Stimulated activated CD8-positive, alpha-beta memory T cell treated with anti-CD3 and anti-CD28 coated beads, Interleukin-4, amount 100 ng/mL, for 1 hour (primary cell): ENCODE data around the gene MAT1A.
"Not testable (repeated sequence)": the region's sequence is repeated elsewhere in the genome, so short reads cannot be mapped to it uniquely, and the experiment has no call there.

Experiments used
- DNase-seq, 2 donors: peaks; one replicate each; pipeline ENCODE4 v3.0.0-alpha.2; 2020; ENCODE audit warnings: low read depth in 2 of 2, low spot score in 1 of 2

Gene MAT1A

DNA sequence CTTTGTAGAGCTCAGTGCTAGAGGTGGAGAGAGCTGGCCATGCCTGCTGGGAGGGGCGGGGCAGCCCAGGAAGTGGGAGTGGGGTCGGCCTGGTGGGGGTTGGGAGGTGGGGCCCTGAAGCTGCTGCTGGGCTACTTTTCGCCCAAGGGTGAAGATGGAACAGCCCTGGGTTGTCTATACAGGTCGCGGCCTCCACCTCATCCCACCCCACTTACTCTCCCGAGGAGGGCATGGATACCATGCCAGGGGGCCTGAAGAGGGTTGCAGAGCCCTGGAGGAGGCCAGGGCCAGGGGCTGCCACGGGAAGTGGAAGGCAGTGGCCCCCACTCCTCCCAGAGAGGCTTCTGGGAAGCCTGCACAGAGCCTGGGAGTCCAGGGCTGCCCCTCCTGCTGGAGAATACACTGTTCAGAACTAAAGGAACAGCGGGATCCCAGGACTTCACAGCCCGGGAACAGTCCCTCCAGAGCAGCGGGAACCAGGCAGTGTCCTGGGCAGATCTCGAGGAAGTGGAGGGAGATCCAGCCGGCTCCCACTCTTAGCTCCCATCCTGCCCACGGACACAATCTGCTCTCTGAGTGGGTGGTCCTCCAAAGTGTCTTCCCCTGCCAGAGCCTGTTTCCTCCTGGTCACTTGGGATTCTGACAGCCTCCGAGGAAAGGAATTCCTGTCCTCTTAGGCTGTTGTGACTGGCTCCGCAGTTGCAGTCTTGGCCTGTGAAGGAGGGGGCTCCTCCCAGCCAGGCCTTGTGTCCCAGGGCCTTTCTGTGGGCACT lies 23.5 kb downstream of the MAT1A start:
- no peak for DNase-seq

DNA sequence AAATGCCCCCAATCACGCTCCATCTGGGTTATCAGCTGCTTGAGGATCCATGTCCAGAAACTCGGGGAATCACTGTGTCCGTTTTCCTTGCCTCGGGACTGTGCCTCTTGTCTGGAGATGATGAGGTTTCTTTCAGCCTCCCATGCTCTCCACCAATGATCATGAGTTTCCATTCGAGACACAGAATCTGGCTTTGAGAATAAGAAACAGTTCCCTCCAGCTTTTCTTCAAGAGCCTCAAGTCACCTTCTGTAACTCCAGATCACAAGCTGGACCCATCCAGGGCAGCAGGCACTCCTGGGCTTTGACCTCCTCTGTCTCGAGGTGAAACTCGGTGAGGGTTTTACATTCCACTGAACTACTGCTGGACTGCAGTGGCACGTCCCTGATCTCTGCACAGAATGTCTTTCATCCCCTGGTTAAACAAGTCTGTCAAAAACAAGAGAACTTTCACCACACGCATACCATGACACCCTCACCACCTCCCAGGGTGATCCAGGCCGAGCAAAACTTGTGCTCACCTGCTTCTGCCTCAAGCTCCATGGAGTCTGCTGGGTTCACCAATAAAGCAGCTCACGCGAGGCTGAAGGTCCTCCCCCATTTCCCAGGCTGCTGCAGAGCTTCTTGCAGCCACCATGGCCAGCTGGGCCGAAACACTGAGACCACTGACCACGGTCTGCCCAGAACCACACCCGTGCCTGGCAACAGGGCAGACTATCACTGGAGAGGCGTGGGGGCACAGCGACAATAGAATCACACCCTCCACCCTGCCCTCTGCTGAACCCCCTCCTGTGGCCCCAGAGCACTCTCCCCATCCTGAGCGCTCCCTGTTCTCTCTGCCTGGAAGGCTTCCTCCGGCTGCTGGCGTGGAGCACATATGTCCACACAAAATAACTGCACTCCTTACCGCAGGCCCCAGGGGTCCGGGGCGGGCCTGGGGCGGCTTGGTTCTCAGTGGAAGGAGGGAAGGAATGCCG lies 25.1 kb downstream of the MAT1A start:
- no peak for DNase-seq

DNA sequence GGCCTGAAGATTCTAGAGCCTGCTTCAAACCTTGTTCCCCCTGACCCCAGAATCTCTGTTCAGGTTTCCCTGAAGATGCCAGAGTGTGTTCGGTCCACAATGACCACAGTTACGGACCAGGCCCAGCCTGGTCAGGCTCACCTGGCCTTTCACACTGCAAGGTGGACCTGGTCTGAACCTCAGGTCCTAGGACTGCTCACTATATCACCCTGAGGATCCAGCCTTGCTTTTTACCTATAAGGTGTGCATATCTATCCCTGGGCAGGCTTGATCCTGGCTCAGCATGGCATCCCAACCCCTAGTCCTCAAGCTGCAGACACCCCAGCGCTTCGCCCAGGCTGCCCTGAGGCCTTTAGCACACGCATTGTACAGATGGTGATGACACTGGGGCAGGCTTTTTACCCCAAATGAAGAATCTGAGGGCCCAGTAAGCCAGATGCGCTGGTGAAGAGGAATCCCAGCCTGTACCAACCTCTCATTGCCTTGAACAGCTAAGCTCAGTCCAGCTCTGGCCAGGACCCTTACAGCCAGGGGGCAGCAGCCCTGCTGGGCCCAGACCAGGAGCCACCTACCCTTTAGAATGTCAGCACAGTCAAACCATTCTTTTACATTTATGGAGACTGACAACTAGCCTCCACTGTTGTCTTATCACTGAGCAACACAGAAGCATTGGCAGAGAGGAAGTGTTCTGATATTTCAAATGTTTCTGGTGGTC lies 28.0 kb downstream of the MAT1A start:
- DNase-seq = no peak

DNA sequence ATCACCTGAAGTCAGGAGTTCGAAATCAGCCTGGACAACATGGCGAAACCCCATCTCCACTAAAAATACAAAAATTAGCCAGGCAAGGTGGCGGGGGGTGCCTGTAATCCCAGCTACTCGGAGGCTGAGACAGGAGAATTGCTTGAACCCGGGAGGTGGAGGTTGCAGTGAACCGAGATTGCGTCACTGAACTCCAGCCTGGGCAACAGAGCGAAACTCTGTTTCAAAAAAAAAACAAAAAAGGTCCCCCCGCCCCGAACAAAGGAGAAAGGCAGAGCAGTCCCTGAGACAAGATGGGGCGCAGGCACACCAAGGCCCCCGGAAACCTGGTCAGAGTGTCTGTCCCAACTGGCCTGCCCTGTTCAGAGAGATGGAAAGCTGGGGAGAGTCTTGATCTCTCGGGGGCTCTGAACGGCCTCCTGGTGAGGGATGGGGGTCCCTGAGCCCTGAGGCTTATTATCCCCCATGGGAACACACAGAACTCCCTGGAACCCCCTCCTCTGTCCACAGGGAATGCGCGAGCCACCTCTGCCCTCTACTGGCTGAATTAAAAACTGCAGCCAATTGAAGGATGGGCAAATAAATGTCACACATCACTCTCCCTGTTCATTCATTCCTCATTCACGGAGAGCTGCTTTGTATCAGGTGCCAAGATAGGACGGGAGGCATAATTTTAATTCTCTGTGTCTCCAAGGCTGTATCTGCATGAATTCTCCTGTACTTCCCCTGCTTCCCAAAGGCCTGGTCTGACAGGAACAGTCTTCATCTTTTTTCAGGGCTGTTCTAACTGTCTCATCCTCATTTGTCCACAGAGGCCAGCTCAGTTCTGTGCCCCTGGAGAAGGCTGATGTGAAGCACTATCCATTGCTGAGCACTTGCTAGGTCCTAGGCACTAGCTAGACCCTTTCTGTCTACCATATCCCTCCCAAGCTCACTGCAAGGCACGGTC lies 28.9 kb downstream of the MAT1A start:
- no peak for DNase-seq

DNA sequence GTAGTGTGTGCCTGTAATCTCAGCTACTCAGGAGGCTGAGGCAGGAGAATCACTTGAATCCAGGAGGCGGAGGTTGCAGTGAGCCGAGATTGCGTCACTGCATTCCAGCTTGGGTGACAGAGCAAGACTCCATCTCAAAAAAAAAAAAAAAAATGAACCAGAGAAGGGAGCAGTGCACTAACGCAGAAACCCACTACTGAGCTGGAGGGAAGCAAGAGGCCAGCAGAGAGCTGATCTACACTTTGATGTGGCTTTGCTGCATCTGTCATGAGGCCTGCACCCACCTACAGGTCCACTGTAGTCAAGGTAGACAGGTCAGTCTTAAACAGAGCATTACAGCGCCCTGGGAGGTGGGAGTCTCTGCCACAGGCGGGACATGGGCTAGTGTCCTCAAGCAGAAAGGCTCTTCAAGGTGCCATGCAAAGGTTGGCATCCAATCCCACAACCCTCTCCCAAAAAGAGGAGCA lies 30.0 kb downstream of the MAT1A start:
- DNase-seq = no peak

DNA sequence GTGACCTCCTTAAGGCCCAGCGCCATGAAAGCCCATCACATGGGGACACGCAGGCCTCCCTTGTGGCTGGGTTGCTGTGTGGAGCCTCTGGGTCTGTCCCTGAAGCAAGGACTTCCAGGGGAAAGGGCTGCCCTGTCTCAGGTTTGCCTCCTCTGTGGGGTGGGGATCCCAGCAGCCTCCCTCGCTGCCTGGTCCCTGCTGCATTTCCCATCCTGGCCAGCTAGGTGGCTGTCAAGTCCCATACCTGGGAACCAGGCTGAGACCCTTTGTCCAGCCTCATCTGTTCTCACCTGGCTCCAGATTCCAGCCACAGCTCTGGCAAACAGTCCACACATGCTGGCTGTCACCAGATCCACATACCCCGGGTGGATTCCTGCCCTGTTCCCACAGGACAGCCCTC lies 32.7 kb downstream of the MAT1A start:
- DNase-seq = not testable (repeated sequence)

DNA sequence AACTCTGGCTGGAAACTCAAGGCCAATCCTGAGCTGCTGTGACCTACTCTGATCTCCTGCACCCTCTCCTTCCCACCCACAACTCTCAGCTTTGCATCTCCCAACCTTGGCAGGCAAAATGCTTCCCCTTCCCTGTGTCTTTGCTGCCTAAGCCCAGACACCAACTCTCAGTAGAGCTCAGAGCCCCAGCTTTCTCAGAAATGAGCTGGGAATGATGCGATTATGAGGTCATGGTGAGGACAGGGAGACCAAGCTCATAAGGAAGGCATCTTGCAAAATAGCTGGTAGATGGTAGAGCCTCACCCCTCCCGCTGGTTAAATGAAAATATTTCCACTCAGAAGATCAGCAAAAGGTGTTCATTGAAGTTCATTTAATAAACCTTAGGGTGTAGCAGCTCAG lies 34.7 kb downstream of the MAT1A start:
- not testable (repeated sequence) for DNase-seq

DNA sequence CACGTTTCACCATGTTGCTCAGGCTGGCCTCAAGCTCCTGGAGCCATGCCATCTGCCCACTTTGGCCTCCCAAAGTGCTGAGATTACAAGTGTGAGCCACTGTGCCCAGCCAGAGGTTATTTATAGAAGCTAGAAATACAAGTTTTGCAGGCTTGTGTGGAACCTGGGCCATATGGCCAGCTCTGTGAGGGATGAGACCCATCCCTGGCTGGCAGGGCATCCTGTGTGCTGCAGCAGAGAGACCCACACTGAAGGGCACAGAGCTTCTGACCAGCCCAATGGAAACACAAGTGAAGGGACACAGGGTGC lies 35.5 kb downstream of the MAT1A start:
- not testable (repeated sequence) for DNase-seq

DNA sequence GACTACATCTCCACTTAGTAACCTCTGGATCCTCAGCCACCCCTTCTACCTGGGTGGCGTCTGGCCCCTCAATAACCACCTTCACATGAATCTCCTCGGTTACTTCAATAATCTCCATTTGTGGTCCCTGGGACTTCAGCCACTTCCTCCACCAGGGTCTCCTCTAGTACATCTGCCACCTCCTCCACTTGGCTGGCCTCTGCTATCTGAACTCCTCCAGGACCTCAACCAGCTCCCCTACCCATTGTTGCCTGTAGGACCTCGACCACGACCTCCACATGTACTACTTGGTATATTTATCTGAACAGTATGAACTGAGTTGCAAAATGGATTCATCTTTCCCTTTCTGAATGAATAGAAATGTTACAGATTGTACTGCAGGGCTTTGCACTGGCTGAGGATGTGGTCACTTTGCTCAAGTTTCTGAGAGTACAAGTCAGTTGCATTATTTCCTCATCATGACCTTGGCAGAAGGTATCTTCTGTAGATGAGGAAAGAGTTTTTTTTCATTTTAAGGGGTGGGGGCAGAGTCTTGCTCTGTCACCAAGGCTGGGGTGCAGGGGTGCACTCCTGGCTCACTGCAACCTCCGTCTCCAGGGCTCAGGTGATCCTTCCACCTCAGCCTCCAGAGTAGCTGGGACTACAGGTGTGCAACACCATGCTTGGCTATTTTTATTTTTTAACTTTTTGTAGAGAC lies 36.0 kb downstream of the MAT1A start:
- no peak for DNase-seq

DNA sequence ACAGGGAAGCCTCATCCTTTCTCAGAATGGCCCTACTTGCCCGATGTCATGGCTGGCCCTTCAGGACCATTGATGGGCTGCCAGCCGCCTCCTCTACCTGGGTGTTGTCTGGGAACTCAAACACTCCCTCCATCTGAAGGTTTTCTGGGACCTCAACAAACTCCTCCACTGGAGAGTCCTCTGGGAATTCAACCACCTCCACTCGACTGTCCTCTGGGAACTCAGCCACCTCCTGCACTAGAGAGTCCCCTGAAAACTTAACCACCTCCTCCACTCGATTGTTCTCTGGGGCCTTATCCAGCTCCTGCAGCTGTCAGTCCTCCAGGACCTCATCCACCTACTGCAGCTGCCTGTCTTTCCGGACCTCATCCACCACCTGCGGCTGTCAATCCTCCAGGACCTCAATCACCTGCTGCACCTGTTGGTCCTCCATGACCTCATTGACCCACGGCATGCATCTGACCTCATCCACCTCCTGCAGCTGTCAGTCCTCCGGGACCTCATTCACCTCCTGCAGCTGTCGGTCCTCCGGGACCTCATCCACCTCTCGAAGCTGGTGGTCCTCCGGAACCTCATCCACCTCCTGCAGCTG lies 37.1 kb downstream of the MAT1A start:
- no peak for DNase-seq

DNA sequence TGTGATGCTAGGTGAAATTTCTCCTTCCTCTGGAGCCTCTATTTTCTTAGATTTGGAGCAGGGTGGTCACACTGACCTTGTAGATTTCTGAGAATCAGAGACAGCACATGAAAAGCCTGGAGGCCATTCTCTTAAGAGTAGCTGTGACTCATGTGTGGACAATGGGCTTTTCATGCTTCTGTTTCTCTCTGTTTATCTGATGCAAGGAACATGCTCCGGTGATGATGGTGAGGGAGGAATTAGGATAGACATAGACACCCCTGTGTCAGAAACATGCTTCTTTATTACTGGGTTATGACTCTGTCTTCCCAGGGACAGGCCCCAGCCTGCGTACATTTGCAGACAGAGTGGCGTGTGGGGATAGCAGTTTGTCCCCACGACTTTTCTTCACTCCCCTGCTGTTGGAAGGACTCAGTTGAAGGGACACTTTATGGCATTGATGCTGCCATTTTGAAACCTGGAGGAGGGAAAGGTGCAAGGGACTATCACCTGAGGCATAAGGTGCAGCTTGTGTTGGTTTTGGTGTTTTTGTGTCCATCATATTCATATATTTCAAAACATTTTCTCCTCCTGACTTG lies 37.7 kb downstream of the MAT1A start:
- DNase-seq = not testable (repeated sequence)

DNA sequence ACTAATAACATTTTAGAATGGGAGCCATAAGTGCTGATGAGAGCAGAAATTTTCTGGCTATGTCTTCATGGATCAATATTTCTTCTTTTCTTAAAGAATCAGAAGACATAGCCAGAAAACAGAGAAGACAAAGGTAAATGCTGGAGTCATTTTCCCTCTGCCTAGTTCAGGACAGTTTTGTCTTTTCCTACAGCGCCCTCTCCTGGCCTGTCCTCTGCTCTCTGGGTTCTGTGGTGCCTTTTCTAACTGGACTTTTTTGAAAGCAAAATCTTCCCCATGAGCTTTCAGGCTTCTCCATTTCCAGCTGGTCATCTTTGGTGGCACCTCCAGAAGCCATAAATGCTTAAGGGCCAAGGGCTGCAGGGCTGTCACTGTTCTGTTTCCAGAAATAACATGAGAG lies 39.1 kb downstream of the MAT1A start:
- not testable (repeated sequence) for DNase-seq

DNA sequence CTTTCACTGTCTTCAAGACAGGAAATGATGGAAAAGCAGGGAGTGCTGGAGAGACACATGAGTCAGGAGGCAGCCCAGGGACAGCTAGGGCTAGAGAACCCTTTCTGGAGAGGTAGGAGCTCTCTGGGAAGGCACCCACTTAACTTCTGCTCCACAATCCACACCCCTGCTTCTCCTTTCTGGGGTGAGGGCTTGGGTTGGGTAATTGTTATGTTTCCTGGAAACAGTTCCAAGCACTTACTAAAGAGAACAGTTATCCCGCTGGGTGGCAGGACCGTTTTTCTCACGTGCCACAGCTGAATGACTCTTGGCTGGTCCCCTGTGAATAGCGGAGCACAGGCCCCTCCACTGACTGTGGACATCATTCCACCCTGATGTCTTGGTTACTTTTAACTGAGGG lies 39.6 kb downstream of the MAT1A start:
- not testable (repeated sequence) for DNase-seq

DNA sequence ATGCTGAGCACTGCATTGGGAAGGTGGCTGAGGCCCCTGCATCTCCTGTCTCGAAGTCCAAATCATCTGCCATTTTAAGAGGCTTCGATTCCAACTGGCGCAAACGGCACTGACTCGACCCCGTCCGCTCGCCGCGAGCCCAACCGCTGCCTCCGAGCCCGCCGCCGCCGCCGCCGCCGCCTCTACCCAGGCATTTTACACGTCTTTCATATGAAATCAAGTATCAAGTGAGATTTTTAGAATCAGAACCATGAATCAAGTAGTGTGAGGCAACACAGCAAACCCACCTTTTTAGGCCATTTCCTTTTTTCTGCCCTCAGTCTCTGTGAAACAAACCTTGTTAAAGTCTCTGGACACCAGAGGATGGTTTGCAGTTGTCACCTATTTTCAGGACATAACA lies 41.8 kb downstream of the MAT1A start:
- DNase-seq = not testable (repeated sequence)

DNA sequence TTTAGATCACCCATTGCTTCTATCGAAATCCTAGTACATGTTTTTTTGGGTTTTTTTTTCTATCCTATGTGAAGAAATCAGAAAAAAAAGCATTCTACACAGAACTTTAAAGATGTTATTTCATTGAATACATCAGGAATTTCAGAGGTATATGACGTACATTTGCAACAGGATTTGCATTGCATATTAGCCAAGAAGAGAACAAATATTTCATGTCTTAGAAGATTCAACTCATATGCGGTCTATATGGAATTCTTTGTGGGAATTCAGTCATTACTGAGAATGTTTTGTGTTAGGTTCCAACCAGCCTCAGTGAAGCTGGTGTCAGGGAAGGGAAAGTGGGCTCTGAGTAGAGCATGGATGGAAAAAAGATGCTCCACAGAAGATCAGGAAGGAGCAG lies 45.1 kb downstream of the MAT1A start:
- not testable (repeated sequence) for DNase-seq

DNA sequence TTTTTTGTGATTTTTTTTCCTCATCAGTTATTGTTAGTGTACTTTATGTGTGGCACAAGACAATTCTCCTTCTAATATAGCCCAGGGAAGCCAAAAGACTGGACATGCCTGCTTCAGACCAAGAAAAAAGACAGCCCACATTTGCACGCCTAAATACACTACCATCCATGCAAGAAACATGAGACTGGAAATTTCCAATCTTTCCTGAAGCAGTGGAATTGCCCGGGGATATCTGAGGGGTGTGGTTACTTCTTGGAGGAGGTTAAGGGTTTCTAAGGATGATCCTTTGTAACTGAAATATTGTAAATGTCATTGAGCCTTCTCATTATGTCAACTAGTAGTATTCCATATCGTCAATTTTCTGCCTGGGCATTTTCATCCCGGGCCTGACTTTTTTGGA lies 47.1 kb downstream of the MAT1A start:
- DNase-seq = not testable (repeated sequence)

DNA sequence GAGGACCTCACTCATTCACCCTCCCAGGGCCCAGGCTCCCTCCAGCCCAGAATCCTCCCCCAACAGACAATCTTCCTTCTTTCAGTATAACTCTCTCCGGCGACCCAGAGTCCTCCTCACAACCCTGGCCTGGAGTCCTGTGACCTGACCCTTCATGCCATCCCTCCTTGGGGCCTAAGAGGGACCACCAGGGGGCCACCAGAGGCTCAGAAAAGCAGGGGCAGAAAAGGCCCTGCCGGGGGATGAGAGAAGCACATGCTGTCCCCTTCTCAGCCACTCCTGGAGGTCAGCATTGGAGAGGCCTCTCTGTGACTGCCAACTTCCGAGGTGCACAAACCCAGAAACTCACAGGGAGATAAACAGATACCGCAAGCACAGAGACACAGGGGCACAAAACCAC lies 53.0 kb downstream of the MAT1A start:
- not testable (repeated sequence) for DNase-seq

DNA sequence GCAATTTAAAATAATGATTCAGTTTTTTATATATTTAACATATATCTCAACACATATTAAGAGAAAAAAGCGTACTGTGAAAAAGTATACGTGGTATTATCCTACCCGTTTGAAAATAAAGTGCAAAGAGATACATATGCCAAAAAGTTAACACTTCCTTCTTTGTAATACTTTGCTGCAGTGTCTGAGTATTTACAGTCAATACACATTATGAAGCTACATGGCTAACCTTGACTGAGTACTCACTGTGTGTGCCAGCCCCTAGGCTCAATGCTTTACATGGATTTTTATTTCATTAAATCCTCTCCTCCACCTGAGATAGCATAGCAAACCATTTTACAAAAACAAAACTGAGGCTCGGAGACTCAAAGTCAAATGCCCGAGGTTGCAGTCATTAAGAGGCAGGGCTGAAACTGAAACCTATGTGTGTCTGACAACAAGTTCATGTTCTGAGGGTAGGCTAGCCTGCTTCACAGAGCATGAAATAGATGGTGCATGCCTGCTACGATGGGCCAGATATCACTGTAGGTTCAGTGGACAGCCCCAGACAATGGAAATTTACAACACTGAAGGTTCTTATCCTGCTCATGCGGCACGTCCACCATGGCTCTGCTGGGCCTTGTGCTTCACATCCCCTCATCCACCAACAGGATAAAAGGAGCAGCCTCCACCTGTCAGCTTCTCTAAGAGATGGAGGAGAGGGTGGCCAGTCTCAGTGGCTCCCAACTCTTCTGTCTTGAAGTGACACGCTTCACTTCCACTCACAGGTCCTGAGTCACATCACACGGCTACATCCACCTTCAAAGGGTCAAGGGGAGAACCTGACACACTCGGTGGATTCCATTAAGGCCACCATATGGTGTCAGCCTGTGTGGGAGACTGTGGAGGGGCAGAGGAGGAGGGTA lies 54.9 kb downstream of the MAT1A start:
- DNase-seq = not testable (repeated sequence)
